ENCODE data around the gene RUFY2.

DNA sequence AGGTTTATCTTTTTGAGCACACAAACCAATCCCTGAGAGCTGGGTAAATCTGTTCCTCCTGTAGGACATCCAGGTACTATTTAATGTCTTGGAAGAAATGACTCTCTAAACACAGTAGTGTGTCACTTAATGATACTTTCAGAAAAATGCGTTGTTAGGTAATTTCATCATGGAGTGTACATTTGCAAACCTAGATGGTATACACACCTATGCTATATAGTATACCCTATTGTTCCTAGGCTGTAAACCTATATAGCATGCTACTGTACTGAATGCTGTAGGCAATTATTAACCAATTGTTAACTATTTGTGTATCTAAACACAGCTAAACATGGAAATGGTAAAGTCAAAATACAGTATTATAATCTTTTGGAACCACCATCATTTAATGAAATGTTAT, 10.1 kb downstream of the RUFY2 start:
- TF ChIP-seq POLR2A (IDR thresholded peaks at IDR 0.05; ENCODE audit: low read length) (no peak), GATA1 (IDR thresholded peaks at IDR 0.05; ENCODE audit: low read depth, low read length) (no peak)

Data from erythroblast (primary cell).